KOPT-K1 (cell line): Measurements from ENCODE around the gene ZNF784.

Source experiments
- H3K27ac ChIP-seq: fragments of 200-600 bp; sonication (generic); 2 replicates; pipeline ENCODE4 v1.5.1; 2016; ENCODE audit warnings: antibody characterized with exemption, mild to moderate bottlenecking, low read depth, low read length; ENCODE audit not compliant: poor library complexity, severe bottlenecking
- H3K36me3 ChIP-seq: fragments of 200-600 bp; sonication (generic); 2 replicates; pipeline ENCODE4 v1.5.1; 2017; ENCODE audit warnings: antibody characterized with exemption, mild to moderate bottlenecking, low read length, moderate library complexity; ENCODE audit not compliant: insufficient read depth
- H3K9me3 ChIP-seq: fragments of 200-600 bp; sonication (generic); 2 replicates; pipeline ENCODE4 v1.5.1; 2017; ENCODE audit warnings: antibody characterized with exemption, low read length, mild to moderate bottlenecking; ENCODE audit not compliant: insufficient read depth, poor library complexity, severe bottlenecking

ZNF784 gene

DNA sequence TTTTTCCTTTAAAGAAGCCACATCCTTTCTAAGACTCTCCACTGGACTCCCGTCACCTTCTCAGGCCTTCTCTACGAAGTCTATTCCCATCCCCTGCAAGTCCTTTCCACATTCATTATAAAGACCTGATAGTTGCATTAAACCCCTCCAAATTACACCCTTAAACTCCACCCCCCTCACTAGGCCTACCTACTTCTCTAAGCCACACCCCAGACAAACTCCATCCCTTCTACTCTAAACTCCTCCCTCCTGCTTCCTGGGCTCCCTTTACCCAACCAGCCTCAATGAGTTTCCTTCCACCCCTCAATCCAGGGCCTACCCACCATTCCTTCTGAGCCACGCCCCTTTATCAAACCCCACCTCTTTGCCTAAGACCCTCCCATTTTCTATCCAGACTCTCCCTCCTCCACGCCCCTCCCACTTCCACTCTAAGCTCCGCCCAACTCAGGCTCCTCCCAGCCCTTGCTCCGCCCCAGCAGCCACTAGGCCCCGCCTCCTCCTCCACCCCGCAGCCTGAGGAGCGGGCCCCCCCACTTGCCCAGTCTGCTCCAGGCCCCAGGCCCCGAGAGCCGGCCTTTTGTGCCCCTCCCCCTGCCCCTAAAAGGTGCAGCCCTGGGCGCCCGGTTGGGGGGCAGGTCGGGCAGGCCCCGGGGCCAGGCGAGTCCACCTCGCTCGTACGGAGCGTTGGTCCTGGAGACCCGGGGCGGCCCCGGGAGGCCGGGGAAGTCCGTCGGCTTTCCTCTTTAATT is 25.5 kb downstream of the ZNF784 start:
- no peaks in the 10 kb centered on the region for H3K9me3 ChIP-seq
- peak overlapping the region; percentile 97 for H3K27ac ChIP-seq
- H3K36me3 ChIP-seq = peaks cover 31% of the 10 kb centered on the region

DNA sequence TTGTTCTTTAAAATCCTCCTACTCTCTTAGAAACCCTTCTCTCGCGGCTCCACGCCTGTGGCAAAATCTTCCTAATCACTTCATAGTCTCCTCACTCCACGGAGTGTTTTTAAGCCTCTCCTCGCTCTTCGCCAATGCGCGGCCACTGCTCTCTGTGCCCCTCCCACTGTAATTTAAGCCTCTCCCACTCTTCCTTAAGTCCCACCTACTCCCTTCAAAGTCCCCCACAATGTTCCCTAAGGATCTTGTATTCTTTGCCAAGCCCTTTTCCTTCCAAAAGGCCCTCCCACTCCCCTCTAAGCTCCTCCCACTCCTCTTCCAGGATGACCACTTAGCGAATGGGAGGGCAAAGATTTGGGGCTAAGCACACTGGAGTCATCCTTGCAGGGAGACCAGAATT is 26.3 kb downstream of the ZNF784 start:
- H3K36me3 ChIP-seq = peaks cover 37% of the 10 kb centered on the region
- no peaks in the 10 kb centered on the region for H3K9me3 ChIP-seq
- H3K27ac ChIP-seq = no peak overlapping the region

DNA sequence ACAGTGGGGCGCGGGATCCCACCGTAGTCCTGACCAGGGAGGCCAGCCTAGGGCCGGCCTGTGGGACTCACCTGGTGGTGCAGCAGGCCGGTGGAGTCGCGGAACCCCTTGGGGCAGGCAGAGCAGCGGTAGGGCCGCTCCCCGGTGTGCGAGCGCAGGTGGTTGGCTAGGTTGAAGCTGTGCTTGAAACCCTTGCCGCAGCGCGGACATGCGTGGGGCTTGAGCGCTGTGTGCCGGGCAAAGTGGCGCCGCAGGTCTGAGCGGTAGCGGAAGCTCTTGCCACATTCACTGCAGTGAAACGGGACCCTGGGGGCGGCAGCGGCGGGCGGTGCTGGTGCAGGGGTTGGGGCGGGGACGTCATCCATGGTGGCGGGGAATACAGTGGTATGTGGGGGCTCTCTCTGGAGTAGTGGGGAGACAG is 26.9 kb downstream of the ZNF784 start:
- H3K27ac ChIP-seq = no peak overlapping the region
- peaks cover 41% of the 10 kb centered on the region for H3K36me3 ChIP-seq
- no peaks in the 10 kb centered on the region for H3K9me3 ChIP-seq

DNA sequence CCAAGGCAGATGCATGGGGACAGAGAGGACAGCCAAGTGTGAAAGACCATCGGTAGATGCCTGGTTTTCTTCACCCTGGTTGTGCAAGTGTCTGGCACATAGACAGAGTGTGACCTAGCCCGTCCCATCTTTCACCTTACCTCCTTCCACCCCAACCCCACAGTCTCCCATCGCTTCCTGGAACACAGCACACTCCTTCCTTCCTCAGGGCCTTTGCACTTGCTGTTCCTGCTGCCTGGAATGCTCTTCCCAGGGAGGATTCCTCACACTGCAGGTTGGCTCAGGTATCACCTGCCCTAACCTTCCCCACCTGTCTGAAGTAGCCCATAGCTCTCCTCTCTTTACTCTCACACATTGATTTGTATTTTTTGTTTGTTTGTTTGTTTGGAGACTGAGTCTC is 28.1 kb downstream of the ZNF784 start:
- Histone ChIP-seq H3K27ac (no peak overlapping the region), H3K9me3 (no peaks in the 10 kb centered on the region), H3K36me3 (peaks cover 53% of the 10 kb centered on the region)

DNA sequence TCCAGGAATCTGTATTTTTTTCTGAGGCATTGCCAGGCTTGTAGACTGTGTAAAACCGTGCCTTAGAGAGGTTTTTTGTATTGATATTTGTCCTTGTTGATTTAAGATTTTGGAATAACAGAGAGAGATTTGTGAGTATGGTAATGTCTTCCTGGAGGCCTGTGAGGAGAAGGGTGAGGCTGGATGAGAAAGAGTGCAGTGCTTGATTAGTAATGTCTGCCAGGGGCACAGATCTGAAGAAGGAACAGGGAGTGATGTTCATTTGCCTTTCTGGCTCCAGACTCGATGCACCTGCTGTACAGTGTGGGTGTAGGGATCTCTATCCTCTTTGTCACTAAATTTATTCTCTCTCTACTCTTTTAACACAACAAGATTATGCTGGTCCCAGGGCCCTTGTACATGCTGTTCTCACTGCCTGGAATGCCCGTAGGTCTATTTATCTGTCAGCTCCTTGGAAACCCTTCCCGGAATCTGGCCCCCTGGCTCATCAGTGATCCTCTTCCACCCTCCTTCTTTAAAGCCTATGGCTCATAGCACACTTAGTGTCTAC is 29.3 kb downstream of the ZNF784 start:
- Histone ChIP-seq H3K36me3 (peaks cover 54% of the 10 kb centered on the region), H3K27ac (no peak overlapping the region), H3K9me3 (no peaks in the 10 kb centered on the region)

DNA sequence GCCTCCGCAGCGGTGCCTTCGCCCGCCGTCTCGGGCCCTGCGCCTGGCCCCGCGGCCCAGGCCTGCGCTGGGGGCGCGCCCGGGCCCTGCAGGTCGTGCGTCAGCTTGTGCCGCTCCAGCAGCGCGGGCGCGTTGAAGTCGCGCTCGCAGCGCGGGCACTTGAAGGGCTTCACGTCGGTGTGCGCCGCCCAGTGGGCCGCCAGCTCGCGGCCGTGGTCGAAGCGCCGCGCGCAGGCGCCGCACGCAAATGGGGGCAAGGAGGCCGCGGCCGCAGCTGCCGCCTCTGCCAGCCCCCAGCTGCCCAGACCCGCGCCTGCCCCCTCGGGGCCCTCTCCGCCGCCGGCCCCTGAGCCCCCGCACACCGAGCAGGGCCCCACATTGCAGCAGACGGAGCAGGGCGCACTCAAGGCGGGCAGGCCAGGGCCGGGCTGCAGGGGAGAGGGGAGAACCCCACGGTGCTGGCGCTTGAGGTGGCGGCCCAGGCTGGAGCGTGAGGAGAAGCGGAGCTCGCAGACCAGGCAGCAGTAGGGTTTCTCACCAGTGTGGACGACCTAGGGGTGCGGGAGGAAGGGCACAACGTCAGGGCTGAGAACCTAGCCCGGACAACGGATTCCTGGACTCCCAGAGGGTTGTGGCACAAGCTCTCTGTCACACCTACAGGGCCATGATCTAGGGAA is 31.1 kb downstream of the ZNF784 start:
- no peaks in the 10 kb centered on the region for H3K9me3 ChIP-seq
- H3K36me3 ChIP-seq = peaks cover 54% of the 10 kb centered on the region
- no peak overlapping the region for H3K27ac ChIP-seq

DNA sequence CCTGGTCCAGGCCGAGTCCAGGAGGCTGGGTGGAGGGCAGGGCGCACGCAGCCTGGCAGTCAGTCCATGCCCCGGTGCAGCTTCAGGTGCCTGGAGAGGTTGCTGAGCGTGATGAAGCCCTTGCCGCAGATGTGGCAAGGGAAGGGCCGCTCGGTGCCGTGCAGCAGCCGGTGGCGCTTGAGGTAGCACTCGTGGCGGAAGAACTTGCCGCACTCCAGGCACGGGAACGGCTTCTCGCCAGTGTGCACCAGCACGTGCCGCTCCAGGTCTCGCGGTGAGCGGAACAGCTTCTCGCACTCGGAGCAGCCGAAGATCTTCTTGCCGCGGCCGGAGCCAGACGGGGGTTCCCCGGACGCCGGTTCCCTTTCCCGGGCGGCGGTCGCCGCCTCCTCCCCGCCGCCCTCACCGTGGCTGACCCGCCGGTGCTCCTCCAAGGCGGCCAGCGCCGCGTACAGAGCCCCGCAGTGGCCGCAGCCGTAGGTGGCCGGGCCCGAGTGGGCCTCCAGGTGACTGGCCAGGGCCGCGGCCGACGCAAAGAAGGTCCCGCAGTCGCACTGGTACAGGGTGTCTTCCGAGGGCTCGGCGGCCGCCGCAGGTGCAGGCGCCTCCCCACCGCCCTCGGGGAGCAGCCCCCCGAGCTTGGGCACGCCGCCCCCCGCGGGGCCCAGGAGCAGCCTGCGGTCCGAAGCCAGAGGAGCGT is 31.8 kb downstream of the ZNF784 start:
- Histone ChIP-seq H3K9me3 (no peaks in the 10 kb centered on the region), H3K36me3 (peaks cover 54% of the 10 kb centered on the region), H3K27ac (no peak overlapping the region)

DNA sequence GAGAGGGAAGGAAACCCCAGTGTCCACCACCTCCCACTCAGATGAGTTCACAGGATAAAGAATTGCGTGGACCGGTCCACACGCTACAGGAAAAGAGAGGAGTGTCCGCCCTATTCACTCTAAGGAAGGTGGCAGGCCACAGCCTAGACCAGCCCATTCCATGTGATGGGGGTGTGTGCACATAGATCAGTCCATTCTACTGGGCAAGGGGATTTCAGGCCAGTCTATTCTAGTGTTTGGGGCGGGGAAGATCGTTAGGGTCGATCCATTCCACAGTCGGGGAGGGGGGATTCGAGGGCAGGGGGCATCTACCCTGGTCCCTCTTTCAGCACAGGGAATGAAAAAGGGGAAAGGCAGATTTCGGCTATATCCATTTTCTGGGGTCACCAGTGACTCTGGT is 32.8 kb downstream of the ZNF784 start:
- H3K27ac ChIP-seq = no peak overlapping the region
- peaks cover 46% of the 10 kb centered on the region for H3K36me3 ChIP-seq
- no peaks in the 10 kb centered on the region for H3K9me3 ChIP-seq

DNA sequence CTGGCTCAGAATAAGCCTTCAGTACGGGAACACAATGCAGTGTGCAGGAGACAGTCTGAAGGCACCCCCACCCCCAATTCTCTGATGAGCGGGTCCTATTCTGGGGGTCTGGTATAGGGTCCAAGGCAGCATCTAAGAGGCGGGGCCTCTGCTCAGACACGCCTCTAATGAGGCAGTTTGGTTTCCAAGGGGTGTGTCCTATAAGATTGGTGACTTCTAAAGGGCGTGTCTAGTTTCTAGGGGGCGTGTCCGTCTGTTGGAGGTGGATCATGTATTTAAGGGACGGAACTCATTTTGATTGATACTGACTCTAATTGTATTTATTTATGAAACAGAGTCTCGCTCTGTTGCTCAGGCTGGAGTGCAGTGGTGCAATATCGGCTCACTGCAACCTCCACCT is 33.7 kb downstream of the ZNF784 start:
- peaks cover 36% of the 10 kb centered on the region; the same call in 1 of the 2 replicates for H3K36me3 ChIP-seq
- no peak overlapping the region for H3K27ac ChIP-seq
- no peaks in the 10 kb centered on the region for H3K9me3 ChIP-seq

DNA sequence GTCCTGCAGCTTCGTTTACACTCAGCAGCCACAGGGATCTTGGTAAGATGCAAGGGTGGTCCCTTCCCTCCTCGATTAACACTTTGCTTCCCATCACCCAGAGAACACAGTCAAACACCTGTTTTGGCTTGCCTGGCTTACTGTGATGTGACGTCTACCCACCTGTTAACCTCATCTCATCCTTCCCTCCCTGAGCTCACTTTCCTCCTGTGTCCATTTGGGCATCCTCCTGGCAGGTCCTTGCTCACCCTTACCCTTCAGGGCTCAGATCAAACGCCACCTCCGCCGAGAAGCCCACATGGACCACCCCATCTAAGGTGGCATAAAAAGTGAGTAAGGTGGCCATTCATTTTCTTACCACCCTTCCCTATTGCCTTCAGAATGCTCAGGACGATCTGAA is 34.3 kb downstream of the ZNF784 start:
- no peaks in the 10 kb centered on the region for H3K9me3 ChIP-seq
- peaks cover 31% of the 10 kb centered on the region; the same call in 1 of the 2 replicates for H3K36me3 ChIP-seq
- no peak overlapping the region for H3K27ac ChIP-seq

DNA sequence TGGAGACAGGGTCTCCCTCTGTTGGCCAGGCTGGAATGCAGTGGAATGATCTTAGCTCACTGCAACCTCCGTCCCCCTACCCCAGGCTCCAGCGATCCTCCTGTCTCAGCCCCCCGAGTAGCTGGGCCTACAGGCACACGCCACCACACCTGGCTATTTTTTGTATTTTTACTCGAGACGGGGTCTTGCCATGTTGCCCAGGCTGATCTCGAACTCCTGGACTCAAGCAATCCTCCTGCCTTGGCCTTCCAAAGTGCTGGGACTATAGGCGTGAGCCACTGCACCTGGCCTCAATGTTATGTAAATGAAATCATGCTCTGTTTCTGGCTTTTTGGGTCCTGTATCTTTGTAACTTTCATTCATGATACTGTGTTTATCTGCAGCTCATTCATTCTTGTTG is 35.6 kb downstream of the ZNF784 start:
- Histone ChIP-seq H3K36me3 (peaks cover 21% of the 10 kb centered on the region; the same call in 1 of the 2 replicates), H3K9me3 (no peaks in the 10 kb centered on the region), H3K27ac (no peak overlapping the region)

DNA sequence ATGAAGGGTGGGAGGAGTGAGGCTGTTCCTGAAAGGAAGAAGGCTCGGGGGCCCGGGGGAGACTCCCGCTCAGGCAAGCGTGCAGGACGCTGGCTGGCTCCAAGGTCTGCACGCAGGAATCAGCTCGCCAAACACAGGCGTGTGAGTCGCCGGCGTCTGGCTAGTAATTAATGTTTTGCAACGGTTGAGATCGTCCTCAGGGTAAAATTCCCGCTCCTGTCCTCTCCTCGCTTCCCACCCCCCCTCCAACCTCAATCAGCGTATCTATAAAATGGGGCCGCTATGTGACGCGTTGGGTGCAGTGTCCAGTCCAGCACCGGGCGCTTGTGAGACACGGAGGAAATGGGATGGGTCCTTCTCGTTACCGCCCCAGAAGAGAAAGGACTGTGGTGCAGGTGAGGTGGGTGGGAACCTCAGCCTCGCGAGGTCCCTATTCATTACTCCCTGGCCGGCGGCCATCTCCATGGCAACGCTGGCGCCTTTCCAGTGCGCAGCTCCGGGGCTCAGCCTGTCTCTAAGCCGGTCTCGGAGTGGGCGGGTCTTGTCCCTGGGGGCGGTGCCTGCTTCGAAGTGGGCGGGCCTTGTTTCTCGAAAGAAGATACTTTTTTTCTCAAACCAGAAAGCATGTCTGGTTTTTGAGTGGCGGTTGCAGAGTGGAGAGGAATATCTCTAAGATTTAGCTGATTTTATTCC is 37.2 kb downstream of the ZNF784 start:
- Histone ChIP-seq H3K9me3 (no peaks in the 10 kb centered on the region), H3K36me3 (peaks cover 9% of the 10 kb centered on the region; the same call in 1 of the 2 replicates), H3K27ac (no peak overlapping the region)

DNA sequence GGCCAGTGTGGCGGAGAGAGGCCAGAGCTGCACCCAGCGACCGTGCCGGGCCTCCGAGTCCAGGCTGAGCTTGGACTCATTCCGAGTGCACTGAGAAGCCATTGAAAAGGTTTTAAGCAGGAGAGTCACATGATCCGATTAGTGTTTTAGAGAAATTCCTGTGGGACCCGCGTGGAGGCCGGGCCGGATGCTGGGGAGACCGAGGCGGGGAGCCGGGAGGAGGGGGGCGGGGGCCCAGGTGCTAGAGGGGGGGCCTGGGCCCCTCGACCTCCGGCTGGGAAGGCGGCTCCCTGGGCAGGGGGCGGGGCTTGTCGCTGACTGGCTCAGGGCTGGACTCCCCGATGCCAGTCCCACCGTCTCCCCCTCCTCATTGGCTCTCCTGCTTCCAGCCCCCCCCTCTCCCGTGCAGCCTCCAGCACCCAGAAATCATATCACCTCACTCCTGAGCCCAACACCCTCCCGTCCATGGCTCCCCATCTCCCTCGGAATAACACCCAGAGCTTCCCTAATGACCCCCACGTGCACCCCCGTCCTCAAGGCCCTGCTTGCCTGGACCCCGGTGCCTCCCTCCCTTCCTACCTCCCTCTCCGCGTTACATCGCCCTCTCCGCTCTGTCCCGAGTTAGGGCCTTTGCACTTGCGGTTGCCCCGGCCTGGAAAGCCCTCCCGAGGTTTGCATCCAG is 38.6 kb downstream of the ZNF784 start:
- no peaks in the 10 kb centered on the region for H3K9me3 ChIP-seq
- H3K27ac ChIP-seq = peak overlapping the region; percentile 4
- no peaks in the 10 kb centered on the region for H3K36me3 ChIP-seq

DNA sequence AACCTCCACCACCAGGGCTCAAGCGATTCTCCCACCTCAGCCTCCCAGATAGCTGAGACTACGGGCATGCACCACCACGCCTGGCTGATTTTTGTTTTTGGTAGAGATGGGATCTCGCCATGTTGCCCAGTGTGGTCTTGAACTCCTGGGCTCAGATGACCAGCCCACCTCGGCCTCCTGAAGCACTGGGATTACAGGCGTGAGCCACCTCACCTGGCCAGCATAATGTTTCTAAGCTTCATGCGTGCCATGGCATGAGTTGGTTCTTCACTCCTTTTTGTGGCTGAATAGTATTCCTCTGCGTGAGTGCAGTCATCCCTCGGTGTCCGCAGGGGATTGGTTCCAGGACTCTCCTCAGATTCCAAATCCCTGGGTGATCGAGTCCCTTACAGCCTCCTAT is 39.5 kb downstream of the ZNF784 start:
- Histone ChIP-seq H3K9me3 (no peaks in the 10 kb centered on the region), H3K27ac (no peak overlapping the region), H3K36me3 (no peaks in the 10 kb centered on the region)
